IPS-15b (cell line): ENCODE measurements around the gene TGFA.

ENCODE experiments used
- H3K27me3 ChIP-seq: one replicate; pipeline ENCODE4 v1.6.1; 2013; ENCODE audit warnings: low read length; ENCODE audit not compliant: control insufficient read depth, insufficient read depth
- H3K36me3 ChIP-seq: one replicate; pipeline ENCODE4 v1.6.1; 2013; ENCODE audit warnings: low read length; ENCODE audit not compliant: control insufficient read depth, insufficient read depth
- H3K4me1 ChIP-seq: one replicate; pipeline ENCODE4 v1.6.1; 2013; ENCODE audit warnings: mild to moderate bottlenecking, low read length; ENCODE audit not compliant: control insufficient read depth, insufficient read depth
- H3K4me3 ChIP-seq: one replicate; pipeline ENCODE4 v1.5.1; 2013; ENCODE audit warnings: low read depth, low read length
- H3K9ac ChIP-seq: one replicate; pipeline ENCODE4 v1.6.1; 2013; ENCODE audit warnings: low read depth, mild to moderate bottlenecking, low read length
- H3K9me3 ChIP-seq: one replicate; pipeline ENCODE4 v1.6.1; 2013; ENCODE audit warnings: mild to moderate bottlenecking, low read length; ENCODE audit not compliant: control insufficient read depth, insufficient read depth

The TGFA gene

DNA sequence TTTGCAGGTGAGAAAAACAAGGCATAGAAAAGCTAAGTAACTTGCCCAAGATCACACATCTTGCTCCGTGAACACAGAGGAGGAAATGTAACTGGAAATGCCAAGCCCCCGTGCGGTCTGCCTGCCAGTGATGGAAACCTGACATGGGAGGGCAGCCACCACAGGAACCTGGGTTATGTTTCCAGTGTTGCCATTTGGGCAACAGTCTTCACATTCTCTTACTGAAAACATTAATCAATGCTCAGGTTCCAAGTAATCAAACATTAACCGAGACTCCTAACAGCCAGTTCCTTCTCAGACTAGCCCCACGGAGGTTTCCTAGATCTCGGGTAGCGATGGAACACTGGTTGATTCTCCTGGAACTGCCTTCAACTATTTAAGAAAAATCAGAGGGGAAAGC, 2.5 kb downstream of the TGFA start:
- H3K4me3 ChIP-seq, result no peak overlapping the region
- H3K9ac ChIP-seq, result no peak overlapping the region
- no peaks in the 10 kb centered on the region for H3K9me3 ChIP-seq
- H3K27me3 ChIP-seq, result peaks cover 33% of the 10 kb centered on the region
- H3K36me3 ChIP-seq, result no peaks in the 10 kb centered on the region
- peaks cover 2% of the 10 kb centered on the region for H3K4me1 ChIP-seq

DNA sequence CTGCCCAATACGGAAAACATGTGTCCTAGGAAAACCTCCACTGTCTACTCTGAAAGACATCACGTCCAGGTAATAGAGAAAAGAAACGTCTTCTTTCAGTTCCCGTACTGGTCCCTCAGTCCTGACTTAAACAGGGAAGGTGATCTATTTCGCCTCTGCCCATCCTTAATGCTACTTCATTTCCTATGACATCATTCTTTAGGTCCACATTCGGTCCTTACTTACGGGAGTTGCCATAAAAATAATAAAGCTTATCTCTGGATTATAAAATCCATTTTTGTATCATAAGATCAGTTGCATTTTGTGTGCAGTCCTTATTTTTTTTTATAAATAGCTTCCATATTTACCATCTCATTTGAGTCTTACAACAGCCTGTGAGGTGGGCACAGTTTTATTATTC, 3.7 kb downstream of the TGFA start:
- no peak overlapping the region for H3K9ac ChIP-seq
- H3K36me3 ChIP-seq, result no peaks in the 10 kb centered on the region
- peaks cover 28% of the 10 kb centered on the region for H3K27me3 ChIP-seq
- peaks cover 2% of the 10 kb centered on the region for H3K4me1 ChIP-seq
- no peaks in the 10 kb centered on the region for H3K9me3 ChIP-seq
- H3K4me3 ChIP-seq, result no peak overlapping the region

DNA sequence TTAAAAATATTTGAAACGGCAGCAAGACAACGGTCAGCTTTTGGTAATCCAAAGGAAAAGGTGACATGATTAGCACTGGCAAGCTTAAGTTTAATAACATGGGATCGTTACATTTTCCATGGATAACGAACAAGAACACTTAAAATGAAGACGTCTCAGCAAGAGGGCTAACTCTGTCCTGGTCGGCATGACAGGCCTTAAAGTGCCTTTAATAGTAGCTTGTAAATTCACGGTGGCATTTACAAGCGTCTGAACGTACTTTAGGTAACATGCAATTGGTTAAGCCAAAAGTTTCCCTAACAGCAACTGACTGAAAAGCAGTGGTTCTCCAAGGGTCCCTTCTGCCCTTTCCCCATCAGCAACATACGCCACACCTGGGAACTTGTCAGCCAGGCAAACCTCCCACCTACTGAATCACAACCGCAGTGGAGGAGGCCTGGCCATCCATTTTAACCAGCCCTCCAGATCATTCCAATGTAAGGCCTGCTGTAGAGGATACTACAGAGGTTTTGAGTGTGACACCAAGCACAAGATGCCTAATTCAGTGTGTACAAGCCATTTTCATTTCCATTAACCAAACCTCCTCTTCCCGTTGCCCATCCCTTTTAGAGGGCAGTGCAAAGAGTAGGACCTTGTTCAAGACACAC, 4.4 kb downstream of the TGFA start:
- no peaks in the 10 kb centered on the region for H3K4me1 ChIP-seq
- no peak overlapping the region for H3K9ac ChIP-seq
- no peaks in the 10 kb centered on the region for H3K9me3 ChIP-seq
- no peaks in the 10 kb centered on the region for H3K36me3 ChIP-seq
- H3K27me3 ChIP-seq, result peaks cover 26% of the 10 kb centered on the region
- no peak overlapping the region for H3K4me3 ChIP-seq

DNA sequence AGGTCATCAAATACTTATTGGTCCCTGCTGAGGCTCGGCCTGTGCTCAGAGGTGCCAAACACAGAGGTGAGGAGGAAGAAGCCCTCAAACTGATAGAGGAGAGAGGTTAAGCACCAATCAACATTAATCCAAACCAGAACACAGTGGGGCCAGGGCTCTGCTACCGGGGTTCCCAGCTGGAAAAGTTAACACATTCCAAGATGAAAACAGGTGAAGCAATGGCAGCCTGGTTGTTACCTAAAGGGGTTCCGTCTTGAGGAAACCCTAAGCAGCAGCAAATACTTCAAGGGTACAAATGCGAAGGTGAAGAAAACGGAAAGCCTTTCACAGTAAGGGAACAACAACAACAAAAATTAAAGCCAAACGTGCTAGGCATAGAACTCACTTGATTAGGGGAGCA, 5.4 kb downstream of the TGFA start:
- H3K4me3 ChIP-seq, result no peak overlapping the region
- H3K36me3 ChIP-seq, result no peaks in the 10 kb centered on the region
- H3K27me3 ChIP-seq, result peaks cover 26% of the 10 kb centered on the region
- no peaks in the 10 kb centered on the region for H3K9me3 ChIP-seq
- H3K4me1 ChIP-seq, result no peaks in the 10 kb centered on the region
- H3K9ac ChIP-seq, result no peak overlapping the region

DNA sequence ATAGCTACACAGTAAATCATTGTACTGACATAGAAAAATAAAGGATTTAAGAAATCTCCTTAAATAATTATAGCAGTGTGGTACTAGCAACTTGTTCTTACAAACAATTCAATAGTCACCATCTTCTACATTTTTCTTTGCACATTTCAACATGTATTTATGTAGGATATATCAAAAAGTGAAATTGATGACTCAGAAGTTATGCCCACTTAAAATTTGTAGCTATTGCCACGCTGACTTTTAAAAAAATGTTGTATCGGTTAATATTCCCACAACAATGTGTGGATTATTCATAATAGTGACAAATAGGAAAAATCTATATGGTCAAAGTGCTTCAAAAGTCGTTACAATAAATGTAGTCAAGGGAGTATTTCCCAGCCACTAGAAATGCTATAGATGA, 6.7 kb downstream of the TGFA start:
- Histone ChIP-seq H3K27me3 (peaks cover 14% of the 10 kb centered on the region), H3K36me3 (no peaks in the 10 kb centered on the region), H3K4me1 (no peaks in the 10 kb centered on the region), H3K9me3 (no peaks in the 10 kb centered on the region), H3K9ac (no peak overlapping the region), H3K4me3 (no peak overlapping the region)

DNA sequence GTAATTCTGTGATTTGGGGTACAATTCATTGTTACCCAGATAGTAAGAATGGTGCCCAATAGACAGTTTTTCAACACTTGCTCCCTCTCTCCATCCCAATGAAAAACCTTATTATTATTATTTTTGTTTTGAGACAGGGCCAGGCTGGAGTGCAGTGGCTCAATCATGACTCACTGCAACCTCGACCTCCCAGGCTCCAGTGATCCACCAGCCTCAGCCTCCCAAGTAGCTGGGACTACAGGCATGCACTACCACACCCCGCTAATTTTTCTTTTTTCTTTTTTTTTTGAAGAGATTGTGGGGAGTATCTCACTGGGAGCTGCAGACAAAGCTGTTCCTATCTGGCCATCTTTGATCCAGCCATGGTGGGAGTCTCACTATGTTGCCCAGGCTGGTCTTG, 7.2 kb downstream of the TGFA start:
- Histone ChIP-seq H3K4me3 (no peak overlapping the region), H3K9me3 (no peaks in the 10 kb centered on the region), H3K27me3 (peaks cover 9% of the 10 kb centered on the region), H3K4me1 (no peaks in the 10 kb centered on the region), H3K36me3 (no peaks in the 10 kb centered on the region), H3K9ac (no peak overlapping the region)

DNA sequence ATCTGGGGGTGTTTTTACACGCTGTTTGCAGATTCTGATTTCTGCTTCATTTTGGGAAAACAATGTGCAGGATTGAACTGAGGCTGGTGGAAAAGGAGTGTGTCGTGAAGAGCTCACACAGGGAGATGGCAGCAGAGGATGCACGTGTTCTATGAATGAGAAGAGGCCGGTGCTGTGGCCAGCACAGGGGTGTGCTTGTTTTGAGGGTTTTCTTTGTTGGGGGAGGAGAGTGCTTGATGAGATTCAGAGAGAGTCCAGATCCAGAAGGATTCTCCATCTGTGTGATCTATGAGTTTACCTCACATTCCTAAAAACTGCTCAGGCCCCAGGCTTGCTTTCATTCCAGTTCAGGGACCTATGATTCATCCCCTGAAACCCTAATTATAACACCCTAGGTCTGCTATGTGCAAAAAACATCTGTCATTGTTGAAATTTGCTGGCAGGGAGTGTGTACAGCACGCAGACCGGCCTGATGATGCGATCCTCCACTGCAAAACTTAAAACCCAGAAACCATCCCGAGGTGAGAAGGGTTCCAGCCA, 12.1 kb downstream of the TGFA start:
- Histone ChIP-seq H3K36me3 (no peaks in the 10 kb centered on the region), H3K4me1 (no peaks in the 10 kb centered on the region), H3K9ac (no peak overlapping the region), H3K4me3 (no peak overlapping the region), H3K9me3 (no peaks in the 10 kb centered on the region), H3K27me3 (no peaks in the 10 kb centered on the region)

DNA sequence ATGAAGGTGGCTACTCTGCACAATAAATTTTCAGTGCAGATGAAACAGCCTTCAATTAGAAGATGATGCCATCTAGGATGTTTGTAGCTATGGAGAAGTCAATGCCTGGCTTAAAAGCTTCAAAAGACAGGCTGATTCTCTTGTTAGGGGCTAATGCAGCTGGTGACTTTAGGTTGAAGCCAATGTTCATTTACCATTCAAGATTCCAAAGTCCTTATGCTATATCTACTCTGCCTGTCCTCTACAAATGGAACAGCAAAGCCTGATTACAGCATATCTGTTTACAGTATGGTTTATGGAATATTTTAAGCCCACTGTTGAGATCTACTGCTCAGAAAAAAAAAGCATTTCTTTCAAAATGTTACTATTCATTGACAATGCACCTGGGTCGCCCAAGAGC, 15.8 kb downstream of the TGFA start:
- Histone ChIP-seq H3K9ac (no peak overlapping the region), H3K4me1 (no peaks in the 10 kb centered on the region), H3K9me3 (no peaks in the 10 kb centered on the region), H3K27me3 (no peaks in the 10 kb centered on the region), H3K36me3 (no peaks in the 10 kb centered on the region), H3K4me3 (no peak overlapping the region)

DNA sequence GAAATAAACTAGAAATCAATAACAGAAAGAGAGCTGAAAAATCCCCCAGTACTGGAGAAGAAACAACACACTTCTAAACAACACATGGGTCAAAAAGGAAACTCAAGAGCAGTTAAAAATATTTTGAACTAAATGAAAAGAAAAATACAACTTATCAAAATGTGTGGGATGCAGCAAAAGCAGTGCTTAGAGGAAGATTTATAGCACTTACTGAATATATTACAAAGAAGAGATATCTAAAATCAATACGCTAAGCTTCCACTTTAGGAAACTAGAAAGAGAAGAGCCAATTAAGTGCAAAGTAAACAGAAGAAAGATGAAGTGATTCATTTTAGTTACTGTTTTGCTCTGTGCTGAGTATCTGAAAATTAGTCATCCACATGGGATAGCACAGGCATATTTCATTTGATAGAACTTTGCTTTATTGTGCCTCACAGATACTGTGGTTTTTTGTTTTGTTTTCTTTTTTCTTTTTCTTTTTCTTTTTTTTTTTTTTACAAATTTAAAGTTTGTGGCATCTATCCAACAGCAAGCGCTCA, 17.0 kb downstream of the TGFA start:
- Histone ChIP-seq H3K4me1 (no peaks in the 10 kb centered on the region), H3K27me3 (no peaks in the 10 kb centered on the region), H3K9ac (no peak overlapping the region), H3K36me3 (no peaks in the 10 kb centered on the region), H3K4me3 (no peak overlapping the region), H3K9me3 (no peaks in the 10 kb centered on the region)

DNA sequence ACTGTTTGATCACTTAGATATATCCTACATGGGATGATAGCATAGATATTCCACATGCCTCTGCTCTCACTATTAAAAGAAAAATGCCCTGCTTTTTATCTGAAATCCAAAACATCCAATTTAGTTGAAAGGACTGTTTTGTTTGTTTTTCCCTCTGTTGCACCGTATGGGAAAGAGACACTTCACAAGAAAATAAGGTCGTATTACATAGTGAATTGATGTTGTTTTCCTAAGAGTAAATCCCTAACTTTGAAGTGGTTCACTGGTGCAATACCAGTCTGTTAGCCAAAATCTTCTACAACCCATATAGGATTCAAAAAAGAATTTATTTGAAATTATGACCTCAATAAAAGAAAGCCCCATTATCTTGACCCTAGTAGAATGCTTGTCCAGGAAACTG, 18.1 kb downstream of the TGFA start:
- Histone ChIP-seq H3K4me3 (no peak overlapping the region), H3K4me1 (no peaks in the 10 kb centered on the region), H3K9me3 (no peaks in the 10 kb centered on the region), H3K9ac (no peak overlapping the region), H3K27me3 (no peaks in the 10 kb centered on the region), H3K36me3 (no peaks in the 10 kb centered on the region)

DNA sequence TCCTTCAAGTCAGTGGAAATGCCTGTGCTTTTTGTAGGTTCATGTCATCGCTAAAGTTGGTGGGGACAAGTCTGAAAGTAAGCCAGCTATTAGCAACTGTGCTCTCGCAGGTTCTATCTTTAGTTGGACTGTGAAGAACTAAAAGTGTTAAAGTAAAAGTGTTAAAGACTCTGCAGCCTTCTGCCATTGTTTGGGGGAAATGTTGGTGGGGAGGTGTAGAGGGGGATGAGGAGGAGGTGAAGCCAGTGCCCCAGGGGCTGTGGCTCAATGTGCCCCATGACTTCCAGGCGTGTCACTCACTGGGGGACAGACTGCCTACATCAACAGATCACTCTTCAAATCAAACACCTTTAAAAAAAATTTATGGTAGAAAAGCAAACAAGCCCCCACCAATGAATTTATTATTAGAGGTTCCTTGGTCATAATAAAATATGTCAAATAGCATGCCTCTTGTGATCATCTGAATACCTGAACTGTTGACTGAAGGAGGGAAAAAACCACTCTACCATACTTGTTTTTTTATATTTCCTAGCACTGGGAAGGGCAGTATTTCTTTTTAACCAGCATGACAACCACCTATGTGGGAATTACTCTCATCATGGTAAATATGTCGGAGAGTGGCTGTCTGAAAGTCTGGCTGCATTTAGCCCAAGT, 19.3 kb downstream of the TGFA start:
- no peaks in the 10 kb centered on the region for H3K36me3 ChIP-seq
- no peaks in the 10 kb centered on the region for H3K9me3 ChIP-seq
- no peak overlapping the region for H3K4me3 ChIP-seq
- H3K9ac ChIP-seq, result no peak overlapping the region
- H3K27me3 ChIP-seq, result no peaks in the 10 kb centered on the region
- H3K4me1 ChIP-seq, result no peaks in the 10 kb centered on the region
